ENCODE measurements around the gene ARID3C.

- TF ChIP-seq BRCA1 (IDR thresholded peaks at IDR 0.05; ENCODE audit: low read depth, low read length) (no peak), ETV6 (conservative IDR thresholded peaks at IDR 0.05 in 1 of 2, IDR thresholded peaks at IDR 0.05 in 1 of 2; ENCODE audit: borderline replicate concordance in 1 of 2, low read depth in 1 of 2) (no peak), POLR2AphosphoS5 (IDR thresholded peaks at IDR 0.05; ENCODE audit: low read length) (no peak), CREB1 (IDR thresholded peaks at IDR 0.05; ENCODE audit: low read depth) (no peak), ZNF24 (IDR thresholded peaks at IDR 0.05) (no peak), POLR2A (IDR thresholded peaks at IDR 0.05; ENCODE audit: low read depth, low read length) (no peak), JUND (IDR thresholded peaks at IDR 0.05; ENCODE audit: low read depth, low read length) (no peak), CTCF (IDR thresholded peaks at IDR 0.05 in 2 of 3, conservative IDR thresholded peaks at IDR 0.05 in 1 of 3; ENCODE audit: control insufficient read depth in 2 of 3, extremely low read depth in 1 of 3, insufficient read depth in 1 of 3, low read depth in 3 of 3, low read length in 3 of 3) (no peak), REST (IDR thresholded peaks at IDR 0.05; ENCODE audit: low read depth, low read length) (no peak), ZNF687 (IDR thresholded peaks at IDR 0.05) (no peak), TAF1 (IDR thresholded peaks at IDR 0.05; ENCODE audit: borderline replicate concordance, low read depth, low read length) (no peak)
These were observed 46.1 kb downstream of the ARID3C start for GRCh38 chr9:34582787-34583186.
